ENCODE measurements around the gene HIC1. TPM values are rescaled to one million over a fixed set of nuclear protein-coding genes. Genes with fewer than 3 reads are reported as not detected.

Gene HIC1
- total and polyA plus RNA-seq, 2 experiments from 2014 or later, result 9.4 to 10.2 TPM

DNA sequence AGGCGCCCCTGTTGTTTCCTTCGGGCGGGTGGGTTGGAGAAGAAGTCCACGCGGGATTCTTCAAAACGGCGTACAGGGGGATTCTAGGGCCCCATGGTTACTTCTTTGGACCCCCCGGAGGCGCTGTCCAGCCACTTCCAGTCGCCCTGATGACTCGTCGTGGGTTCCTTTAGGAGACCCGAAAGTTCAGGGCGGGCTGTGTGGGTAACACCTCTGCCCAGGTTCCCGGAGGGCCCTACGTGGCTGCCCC, 716 bp upstream of the HIC1 start:
- Histone ChIP-seq H4K20me1 (ENCODE audit: insufficient read depth, poor library complexity, severe bottlenecking) (peaks cover 4% of the 10 kb centered on the region), H3K27ac (peak overlapping the region; percentile 40), H2AFZ (no peak overlapping the region), H3K79me2 (peaks cover 4% of the 10 kb centered on the region), H3K4me1 (ENCODE audit: insufficient read depth) (peaks cover 36% of the 10 kb centered on the region), H3K4me3 (peak overlapping the region; percentile 1), H3K36me3 (replicated peaks; ENCODE audit: insufficient read depth, low read depth) (no peaks in the 10 kb centered on the region), H3K9me2 (replicated peaks; ENCODE audit: insufficient read depth) (no peaks in the 10 kb centered on the region), H3K27me3 (peaks cover 52% of the 10 kb centered on the region), H3K4me2 (peak overlapping the region; percentile 99), H3K9me3 (ENCODE audit: low read depth) (no peaks in the 10 kb centered on the region)
- 20% methylated on average over 16 of the region's 16 CpGs for WGBS (ENCODE audit: low lambda C conversion rate, missing lambda C conversion rate)
- no peak for TF ChIP-seq EZH2 (IDR thresholded peaks at IDR 0.05; ENCODE audit: borderline replicate concordance)
- TF ChIP-seq EZH2phosphoT487 (IDR thresholded peaks at IDR 0.05; ENCODE audit: low read depth, severe bottlenecking, unreplicated experiment), result no peak
- TF ChIP-seq, protein P1, sequence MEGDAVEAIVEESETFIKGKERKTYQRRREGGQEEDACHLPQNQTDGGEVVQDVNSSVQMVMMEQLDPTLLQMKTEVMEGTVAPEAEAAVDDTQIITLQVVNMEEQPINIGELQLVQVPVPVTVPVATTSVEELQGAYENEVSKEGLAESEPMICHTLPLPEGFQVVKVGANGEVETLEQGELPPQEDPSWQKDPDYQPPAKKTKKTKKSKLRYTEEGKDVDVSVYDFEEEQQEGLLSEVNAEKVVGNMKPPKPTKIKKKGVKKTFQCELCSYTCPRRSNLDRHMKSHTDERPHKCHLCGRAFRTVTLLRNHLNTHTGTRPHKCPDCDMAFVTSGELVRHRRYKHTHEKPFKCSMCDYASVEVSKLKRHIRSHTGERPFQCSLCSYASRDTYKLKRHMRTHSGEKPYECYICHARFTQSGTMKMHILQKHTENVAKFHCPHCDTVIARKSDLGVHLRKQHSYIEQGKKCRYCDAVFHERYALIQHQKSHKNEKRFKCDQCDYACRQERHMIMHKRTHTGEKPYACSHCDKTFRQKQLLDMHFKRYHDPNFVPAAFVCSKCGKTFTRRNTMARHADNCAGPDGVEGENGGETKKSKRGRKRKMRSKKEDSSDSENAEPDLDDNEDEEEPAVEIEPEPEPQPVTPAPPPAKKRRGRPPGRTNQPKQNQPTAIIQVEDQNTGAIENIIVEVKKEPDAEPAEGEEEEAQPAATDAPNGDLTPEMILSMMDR (IDR thresholded peaks at IDR 0.05; ENCODE audit: poor library complexity), result no peak
- no peak for DNase-seq (ENCODE audit: low spot score)

DNA sequence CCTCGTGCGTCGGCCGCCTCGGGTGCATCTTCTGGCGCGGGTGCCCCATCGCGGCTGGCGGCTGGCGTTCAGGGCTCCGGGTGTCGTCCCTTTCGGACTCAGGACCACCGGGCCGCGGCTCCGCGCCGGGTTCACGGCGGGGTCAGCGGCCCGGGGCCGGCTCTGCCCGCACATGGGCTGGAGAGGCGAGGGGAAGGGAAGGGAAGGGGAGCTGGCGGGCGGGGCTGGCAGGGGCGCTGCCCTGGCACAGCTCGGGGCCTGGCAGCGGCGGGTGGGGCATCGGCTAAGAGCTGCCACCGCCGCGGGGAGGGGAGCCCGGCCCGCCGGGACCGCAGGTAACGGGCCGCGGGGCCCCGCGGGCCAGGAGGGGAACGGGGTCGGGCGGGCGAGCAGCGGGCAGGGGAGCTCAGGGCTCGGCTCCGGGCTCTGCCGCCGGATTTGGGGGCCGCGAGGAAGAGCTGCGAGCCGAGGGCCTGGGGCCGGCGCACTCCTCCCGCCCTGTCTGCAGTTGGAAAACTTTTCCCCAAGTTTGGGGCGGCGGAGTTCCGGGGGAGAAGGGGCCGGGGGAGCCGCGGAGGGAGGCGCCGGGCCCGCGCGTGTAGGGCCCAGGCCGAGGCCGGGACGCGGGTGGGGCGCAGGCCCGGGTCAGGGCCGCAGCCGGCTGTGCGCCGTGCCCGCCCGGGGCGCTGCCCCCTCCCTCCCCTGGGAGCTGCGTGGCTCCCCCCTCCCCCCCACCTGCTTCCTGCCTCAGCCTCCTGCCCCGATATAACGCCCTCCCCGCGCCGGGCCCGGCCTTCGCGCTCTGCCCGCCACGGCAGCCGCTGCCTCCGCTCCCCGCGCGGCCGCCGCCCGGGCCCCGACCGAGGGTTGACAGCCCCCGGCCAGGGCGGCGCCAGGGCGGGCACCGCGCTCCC, 646 bp downstream of the HIC1 start:
- H3K9me2 ChIP-seq (replicated peaks; ENCODE audit: insufficient read depth), result no peaks in the 10 kb centered on the region
- peak overlapping the region; percentile 99 for H3K4me2 ChIP-seq
- no peaks in the 10 kb centered on the region for H3K9me3 ChIP-seq (ENCODE audit: low read depth)
- peak overlapping the region; percentile 69 for H3K27ac ChIP-seq
- H3K79me2 ChIP-seq, result peaks cover 4% of the 10 kb centered on the region
- H3K4me1 ChIP-seq (ENCODE audit: insufficient read depth), result peaks cover 32% of the 10 kb centered on the region
- H3K36me3 ChIP-seq (replicated peaks; ENCODE audit: insufficient read depth, low read depth), result no peaks in the 10 kb centered on the region
- DNase-seq (ENCODE audit: low spot score), result no peak
- TF ChIP-seq, protein P1 (IDR thresholded peaks at IDR 0.05; ENCODE audit: poor library complexity), result no peak
- TF ChIP-seq EZH2phosphoT487 (IDR thresholded peaks at IDR 0.05; ENCODE audit: low read depth, severe bottlenecking, unreplicated experiment) (no peak), EZH2 (IDR thresholded peaks at IDR 0.05; ENCODE audit: borderline replicate concordance) (peak; percentile 49)
- peak overlapping the region; percentile 72 for H3K4me3 ChIP-seq
- H3K27me3 ChIP-seq, result peaks cover 65% of the 10 kb centered on the region
- H4K20me1 ChIP-seq (ENCODE audit: insufficient read depth, poor library complexity, severe bottlenecking), result peaks cover 4% of the 10 kb centered on the region
- no peak overlapping the region for H2AFZ ChIP-seq
- WGBS (ENCODE audit: low lambda C conversion rate, missing lambda C conversion rate), result 20% methylated on average over 32 of the region's 113 CpGs

DNA sequence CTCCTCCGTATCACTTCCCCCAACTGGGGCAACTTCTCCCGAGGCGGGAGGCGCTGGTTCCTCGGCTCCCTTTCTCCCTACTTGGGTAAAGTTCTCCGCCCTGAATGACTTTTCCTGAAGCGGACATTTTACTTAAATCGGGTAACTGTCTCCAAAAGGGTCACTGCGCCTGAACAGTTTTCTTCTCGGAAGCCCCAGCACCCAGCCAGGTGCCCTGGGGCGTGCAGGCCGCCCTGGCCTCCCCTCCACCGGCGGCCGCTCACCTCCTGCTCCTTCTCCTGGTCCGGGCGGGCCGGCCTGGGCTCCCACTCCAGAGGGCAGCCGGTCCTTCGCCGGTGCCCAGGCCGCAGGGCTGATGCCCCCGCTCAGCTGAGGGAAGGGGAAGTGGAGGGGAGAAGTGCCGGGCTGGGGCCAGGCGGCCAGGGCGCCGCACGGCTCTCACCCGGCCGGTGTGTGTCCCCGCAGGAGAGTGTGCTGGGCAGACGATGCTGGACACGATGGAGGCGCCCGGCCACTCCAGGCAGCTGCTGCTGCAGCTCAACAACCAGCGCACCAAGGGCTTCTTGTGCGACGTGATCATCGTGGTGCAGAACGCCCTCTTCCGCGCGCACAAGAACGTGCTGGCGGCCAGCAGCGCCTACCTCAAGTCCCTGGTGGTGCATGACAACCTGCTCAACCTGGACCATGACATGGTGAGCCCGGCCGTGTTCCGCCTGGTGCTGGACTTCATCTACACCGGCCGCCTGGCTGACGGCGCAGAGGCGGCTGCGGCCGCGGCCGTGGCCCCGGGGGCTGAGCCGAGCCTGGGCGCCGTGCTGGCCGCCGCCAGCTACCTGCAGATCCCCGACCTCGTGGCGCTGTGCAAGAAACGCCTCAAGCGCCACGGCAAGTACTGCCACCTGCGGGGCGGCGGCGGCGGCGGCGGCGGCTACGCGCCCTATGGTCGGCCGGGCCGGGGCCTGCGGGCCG, 1.6 kb downstream of the HIC1 start:
- H3K79me2 ChIP-seq, result peaks cover 4% of the 10 kb centered on the region
- TF ChIP-seq EZH2 (IDR thresholded peaks at IDR 0.05; ENCODE audit: borderline replicate concordance) (peak; percentile 11), EZH2phosphoT487 (IDR thresholded peaks at IDR 0.05; ENCODE audit: low read depth, severe bottlenecking, unreplicated experiment) (peak; percentile 15)
- TF ChIP-seq, protein P1 (IDR thresholded peaks at IDR 0.05; ENCODE audit: poor library complexity), result no peak
- no peaks in the 10 kb centered on the region for H3K9me2 ChIP-seq (replicated peaks; ENCODE audit: insufficient read depth)
- peak overlapping the region; percentile 37 for H3K27ac ChIP-seq
- H2AFZ ChIP-seq, result no peak overlapping the region
- no peak overlapping the region for H3K4me3 ChIP-seq
- H3K4me1 ChIP-seq (ENCODE audit: insufficient read depth), result peaks cover 28% of the 10 kb centered on the region
- H3K27me3 ChIP-seq, result peaks cover 63% of the 10 kb centered on the region
- 29% methylated on average over 72 of the region's 85 CpGs for WGBS (ENCODE audit: low lambda C conversion rate, missing lambda C conversion rate)
- no peaks in the 10 kb centered on the region for H3K9me3 ChIP-seq (ENCODE audit: low read depth)
- H3K36me3 ChIP-seq (replicated peaks; ENCODE audit: insufficient read depth, low read depth), result no peaks in the 10 kb centered on the region
- H4K20me1 ChIP-seq (ENCODE audit: insufficient read depth, poor library complexity, severe bottlenecking), result peaks cover 4% of the 10 kb centered on the region
- H3K4me2 ChIP-seq, result peak overlapping the region; percentile 99
- peak; percentile 63 for DNase-seq (ENCODE audit: low spot score)
